HG02973 (cell line): ENCODE results near the gene CCNF.

Source experiments
- ATAC-seq: cut with Tn5 transposase; IDR thresholded peaks from one replicate; pipeline ENCODE4 v1.9.1; 2021; ENCODE audit warnings: moderate library complexity; ENCODE audit not compliant: unreplicated experiment

Gene CCNF

DNA sequence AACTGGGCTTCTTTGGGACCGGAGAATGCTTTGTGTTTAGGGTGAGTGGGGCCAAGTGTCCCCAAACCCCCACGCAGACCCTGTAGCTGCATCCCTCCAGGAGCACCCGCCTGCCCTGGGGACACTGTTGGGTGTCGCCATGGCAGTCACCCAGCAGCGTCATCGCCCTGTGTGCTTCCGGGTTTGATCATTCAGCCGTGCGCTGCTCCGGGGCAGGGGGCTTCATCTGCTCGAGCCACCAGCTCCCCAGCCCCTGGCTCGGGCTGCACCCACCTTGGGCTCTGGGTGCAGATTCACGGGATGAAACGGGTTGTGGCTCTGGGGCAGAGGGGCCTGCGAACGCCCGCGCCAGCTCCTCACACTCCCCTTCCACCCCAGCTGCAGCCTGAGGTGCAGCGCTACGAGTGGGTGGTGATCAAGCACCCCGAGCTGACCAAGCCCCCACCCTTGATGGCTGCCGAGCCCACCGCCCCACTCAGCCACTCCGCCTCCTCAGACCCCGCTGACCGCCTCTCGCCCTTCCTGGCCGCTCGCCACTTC, 70.7 kb downstream of the CCNF start:
- ATAC-seq, result no peak

DNA sequence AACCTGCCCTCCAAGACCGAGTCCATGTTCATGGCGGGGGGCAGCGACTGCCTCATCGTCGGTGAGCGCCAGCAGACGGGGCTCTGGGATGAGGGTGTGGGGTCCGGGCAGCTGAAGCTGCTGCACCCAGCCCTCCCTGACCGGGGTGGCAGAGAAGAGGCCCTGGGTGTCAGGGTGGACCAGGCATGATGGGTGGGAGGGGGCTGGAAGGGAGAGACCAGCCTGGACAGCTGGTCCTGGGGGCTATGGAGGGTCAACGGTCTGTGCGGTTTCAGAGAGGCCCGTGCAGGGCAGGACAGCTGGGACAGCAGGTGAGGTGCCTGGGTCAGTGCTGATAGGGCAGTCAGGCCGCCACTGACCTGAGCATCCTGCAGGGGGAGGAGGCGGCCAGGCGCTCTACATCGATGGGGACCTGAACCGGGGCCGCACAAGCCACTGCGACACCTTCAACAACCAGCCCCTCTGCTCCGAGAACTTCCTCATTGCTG, 71.2 kb downstream of the CCNF start:
- ATAC-seq, result no peak

DNA sequence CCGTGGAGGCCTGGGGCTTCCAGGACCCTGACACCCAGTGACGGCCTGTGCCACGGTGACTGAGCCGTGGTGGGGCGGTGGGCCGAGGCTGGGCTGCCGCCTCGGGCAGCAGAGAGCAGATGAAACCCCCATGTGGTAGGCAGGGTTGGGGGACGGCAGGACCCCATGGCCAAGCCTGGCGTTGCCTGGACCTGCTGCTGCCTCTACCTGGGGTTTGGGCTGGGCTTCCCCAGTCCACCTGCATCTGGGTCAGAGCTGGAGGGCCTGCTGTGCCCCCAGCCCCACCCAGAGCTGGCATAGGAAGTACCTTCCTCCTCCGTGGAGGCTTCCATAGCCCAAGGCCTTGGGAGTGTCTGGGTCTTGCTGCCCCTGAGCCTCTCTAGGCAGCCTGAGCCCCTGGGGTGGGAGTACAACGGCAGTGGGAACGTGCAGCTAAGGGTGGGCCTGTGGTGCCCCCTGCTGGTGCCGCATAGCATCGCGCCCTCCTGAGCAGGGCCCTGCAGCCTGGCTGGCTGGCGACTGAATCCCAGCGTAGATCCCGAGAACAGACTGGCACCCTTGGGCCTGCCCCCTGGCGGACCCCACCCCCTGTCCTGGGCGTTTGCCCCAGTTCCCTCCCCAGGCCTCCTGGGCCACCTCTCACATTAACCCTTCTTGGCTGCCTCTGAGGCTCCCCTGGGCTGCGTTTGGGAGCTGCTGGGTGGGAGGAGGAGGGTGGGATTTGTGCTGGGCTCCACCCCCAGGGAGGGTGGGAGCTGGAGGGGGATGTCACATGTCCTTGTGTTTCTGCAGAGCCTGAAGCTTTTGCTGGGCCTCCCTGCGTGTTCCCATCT, 71.9 kb downstream of the CCNF start:
- ATAC-seq, result no peak

DNA sequence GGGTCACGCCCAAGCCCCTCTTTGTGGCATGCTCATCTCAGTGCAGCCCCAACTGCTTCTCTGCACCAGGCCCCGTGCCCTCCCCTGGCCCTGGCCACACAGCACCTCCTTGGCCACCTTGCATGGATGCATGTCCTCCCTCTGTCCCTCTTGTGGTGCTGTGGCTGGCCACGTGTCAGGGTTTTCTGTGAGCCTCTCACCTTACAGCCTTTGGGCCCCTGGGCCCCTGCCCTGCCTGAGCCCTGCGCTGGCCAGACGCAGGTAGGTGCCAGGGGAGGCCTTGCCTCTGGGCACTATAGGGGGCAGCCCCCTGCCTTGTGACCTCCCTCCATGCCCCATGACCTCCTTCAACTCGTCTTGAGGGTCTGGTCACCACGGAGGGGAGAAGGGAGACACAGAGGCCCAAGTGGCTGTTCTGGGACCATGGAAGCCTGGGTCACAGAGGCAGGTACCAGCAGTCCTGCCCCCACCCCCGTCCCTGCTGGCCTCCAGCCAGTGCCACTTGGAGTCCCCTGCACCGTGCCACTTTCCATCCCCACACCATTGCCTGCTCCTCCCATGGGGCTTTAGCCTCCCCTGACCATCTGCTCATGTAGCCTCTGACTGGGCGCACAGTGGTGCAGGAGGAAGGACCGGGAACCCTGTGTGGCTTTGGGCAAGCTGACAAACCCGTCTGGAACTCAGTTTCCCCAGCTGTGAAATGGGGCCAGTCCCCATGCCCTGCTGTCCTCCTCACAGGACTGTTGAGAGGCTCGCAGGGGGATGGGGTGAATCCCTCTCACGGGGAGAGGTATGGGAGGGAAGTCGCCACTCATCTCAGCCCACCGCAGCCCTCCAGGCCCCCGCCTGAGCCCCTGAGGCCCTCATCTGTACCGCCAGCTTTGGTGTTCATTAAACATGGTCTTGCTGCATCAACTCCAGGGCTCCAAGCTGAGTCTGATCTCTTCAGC, 73.0 kb downstream of the CCNF start:
- no peak for ATAC-seq

DNA sequence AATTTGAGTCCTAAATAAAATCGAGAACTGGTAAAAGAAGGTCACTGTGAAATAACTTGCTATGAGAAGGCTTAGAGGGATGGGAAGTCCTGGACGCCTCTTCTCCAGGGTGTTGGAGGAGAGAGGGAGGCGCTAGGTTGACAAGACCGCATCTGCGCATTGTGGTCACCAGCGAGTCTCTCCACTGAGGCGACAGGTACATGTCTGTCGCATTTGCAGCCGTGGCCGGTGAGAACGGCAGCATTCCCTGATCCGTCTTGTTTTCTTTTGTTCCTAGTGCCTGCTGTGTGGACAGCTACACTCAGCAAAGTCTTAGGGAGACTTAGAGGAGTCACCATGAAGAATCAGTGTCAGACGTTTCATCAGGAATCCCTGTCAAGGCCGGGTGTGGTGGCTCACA, 76.4 kb downstream of the CCNF start:
- ATAC-seq, result no peak

DNA sequence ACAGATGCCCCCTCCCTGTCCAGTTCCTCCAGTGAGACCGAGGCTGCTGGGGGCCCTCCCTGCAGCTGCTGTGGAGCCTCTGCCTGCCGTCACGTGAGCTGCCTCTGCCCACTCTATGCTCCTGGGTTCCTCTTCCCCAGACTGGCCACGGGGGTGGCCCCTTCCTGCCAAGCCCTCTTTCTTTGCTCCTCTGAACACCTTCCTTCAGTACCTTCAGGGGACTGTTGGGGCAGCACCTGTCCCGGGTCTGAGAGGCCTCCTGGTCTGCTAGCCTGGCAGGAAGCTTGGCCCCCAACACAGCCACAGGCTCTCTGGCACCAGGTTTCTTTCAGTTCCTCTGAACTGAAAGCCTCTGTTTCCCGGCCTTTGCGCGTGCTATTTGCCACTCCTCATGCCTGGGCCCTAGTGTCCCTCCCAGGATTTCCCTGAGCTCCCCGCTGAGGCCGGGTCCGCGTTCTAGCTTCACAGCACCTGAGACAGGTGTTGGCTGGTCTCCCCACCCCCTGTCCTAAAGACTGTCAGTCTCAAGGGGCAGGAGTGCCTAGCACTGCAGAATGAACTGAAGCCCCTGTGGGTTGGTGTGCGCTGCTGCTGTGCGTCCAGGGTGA, 77.9 kb downstream of the CCNF start:
- ATAC-seq, result no peak

DNA sequence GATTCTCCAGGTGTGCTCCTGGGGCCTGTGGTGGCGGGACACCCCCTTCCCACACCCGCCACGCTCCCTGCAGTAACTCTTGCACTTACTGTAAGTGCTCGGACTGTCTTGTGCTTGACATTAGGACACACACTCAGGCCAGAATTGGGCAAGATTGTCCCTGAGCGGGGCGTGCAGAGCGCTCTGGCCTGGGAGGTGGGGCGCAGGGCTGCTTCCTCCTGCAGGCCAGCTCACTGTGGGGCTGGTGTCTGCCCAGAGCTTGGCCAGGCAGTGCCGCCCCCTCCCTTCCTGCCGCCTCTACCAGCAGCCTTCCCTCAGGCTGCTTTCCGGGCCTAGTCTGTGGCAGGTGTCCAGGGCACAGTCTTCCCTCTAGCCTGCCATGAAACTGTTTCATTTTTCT, 78.4 kb downstream of the CCNF start:
- ATAC-seq, result no peak
